Stromal cell of bone marrow (primary cell): Measurements from ENCODE around the gene VPREB3.
A peak's percentile ranks its signal among the peaks of the same experiment; 100 is the strongest.

Experiments
- DNase-seq: peaks from one replicate; pipeline ENCODE4 v3.0.0-alpha.2; 2012; ENCODE audit warnings: low read depth

VPREB3 gene, protein sequence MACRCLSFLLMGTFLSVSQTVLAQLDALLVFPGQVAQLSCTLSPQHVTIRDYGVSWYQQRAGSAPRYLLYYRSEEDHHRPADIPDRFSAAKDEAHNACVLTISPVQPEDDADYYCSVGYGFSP

DNA sequence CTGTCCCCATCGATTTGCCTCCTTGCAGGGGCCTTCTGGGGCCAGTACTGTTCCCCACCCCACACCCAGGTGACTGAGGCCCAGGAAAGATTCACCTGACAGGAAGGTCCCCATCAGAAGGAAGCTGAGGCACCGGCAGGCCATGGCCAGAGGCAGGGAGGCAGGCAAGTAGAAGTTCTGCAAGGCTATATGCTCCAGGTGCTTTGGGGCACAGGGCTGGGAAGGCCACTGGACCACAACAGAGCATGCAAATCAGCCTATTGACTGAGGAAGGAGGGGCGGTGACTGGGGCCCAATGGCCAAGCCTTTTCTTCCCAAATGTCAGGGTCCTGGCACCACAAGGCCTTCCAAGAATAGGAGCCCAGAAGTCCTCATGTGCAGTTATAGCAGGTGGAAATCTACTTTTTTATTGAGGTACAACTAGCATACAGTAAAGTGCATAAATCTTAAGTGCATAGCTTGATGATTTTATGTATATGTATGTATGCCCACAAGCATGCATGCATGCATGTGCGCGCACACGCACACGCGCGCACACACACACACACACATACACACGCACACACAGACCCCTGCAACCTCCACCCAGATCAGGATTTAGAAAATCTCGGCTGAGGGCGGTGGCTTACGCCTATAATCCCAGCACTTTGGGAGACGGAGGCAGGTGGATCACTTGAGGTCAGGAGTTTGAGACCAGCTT lies at the start of gene VPREB3:
TSS of gene VPREB3 (minus strand) at position 206 of the 700 bp plus-strand sequence. CDS start at position 144, 62 bp downstream.
- no peak for DNase-seq

DNA sequence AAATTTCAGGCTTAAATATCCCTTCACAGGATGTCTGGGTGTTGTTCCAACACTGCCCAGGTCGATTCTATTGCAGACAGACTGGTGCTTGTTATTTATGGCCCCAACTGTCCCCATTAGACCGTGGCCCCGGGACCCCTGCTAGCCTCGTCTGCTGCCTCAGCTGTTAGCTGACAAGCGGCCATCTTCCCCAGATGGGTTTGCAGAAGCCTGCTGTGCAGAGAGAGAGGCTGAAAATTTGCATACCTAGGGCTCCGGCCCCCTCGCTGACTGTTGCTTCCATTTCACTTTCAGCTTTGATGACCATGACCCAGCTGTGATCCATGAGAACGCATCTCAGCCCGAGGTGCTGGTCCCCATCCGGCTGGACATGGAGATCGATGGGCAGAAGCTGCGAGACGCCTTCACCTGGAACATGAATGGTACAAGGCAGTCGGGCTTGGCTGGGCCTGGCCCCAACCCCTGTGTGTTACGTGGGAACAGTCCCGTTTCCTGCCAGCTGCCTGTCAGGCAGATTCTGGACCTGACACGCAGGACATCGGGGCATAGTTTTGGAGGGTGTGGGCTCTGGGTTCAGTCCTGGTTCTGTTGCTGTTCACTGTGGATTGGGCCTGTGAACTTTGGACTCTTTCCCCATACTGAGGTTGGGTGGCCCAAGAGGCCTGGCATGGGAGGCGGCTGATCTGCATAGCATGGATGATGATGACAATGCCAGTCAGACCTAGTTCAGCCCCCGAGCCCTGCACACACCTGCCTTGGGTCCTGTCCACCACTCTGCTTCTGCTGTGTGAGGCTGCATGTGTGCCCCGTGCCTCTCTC lies 49.0 kb upstream of the VPREB3 start:
- DNase-seq, result no peak

DNA sequence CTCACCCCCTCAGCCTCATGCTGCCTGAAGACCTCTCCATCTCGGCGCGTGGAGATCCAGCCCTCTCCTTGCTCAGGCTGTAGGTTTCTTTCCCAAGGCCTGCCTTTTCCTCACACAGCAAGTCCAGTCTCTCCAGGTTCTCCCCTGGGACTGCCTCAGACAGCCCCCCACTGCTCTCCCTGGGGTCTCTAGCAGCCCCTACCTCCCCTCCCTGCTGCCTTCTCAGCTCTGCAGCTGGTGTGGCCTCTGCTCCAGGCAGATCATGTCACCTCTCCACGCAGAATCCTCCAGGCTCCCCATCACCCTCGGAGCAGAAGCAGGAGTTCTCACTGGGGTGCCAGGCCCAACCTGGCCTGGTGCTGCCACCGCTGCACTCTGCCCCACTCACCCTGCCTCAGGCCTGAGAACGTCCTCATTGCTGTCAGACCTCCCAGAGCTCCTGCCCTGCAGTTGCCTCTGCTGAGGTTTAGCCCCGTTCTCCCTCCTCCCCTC lies 47.7 kb upstream of the VPREB3 start:
- DNase-seq, result no peak

DNA sequence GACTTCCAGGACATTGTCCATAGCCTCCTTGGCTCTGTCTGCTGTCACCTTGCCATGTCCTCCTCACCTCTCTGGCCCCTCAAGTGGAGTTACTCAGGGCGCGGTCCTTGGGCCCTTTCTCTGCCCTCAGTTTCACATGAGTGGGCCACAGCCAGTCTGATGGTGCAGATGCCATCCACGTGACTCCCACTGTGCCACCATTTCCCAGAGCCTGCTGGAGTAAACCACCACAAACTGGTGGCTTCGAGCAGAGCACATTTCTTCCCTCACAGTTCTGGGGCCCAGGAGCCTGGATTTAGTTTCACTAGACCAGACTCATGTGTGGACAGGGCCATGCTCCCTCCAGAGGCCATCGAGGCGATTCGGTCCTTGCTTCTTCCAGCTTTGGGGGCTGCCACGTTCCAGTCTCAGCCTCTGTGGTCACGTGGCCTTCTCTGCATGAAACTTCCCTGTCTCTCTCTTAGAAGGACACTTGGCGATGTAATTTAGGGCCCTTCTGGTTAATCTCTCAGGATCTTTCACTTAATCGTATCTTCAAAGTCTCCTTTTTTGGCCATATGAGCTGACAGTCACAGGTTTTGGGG lies 47.1 kb upstream of the VPREB3 start:
- no peak for DNase-seq

DNA sequence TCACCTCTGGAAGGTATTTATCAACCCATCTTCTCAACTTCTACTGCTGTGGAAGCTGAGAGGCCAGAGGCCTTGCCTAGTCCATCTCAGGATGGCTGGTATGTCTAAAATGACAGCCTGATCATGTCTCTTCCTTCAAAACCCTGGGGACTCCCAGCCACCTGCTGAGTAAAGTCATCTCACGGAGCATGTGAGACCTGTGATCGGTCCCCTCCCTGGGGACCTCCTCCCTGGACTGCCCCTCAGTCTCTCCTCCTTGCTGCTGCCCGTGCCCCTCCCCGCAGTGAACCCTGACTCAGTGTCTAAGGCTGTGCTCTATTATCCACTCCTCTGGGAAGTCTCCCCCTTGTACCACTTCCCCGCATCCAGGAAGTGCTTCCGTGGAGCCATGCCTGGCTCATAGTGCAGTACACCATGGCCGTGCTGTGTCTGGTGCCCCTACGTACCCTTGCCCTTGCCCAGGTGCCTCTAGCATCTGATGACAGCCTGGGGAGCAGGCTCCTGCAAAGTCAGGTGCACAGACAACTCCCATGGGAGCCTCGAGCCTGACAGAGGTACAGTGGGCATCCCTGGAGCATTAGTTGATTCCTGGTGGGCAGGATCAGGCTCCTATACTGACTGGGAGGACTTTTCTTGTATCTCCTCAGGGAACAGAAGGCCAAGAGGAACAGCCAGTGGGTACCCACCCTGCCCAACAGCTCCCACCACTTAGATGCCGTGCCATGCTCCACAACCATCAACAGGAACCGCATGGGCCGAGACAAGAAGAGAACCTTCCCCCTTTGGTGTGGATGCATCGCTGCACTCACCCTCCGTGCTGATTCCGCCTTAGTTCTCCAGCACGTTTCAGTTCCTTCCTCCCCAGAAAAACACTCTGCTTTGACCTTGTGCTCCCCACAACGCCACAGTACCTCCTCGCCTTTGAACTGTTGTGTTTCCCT lies 46.3 kb upstream of the VPREB3 start:
- no peak for DNase-seq

DNA sequence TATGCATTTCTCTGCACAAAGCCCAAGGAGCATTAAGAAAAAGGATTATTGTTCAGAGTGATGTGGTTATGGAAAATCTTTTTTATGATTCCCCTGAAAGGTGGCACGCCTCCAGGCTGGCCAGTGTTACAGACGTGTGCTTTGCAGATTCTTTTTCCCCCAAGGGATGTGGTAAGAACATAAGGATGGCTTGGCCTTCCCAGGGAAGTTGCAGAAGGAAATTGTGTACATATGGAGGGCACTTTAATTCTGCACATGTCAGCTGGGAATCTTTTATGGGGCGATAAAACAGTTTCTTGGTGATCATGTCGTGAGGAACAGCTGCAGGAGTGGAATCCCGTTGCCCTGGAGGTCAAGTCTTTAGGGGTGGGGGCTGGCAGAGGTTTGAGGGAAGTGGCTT lies 42.2 kb upstream of the VPREB3 start:
- DNase-seq, result no peak

DNA sequence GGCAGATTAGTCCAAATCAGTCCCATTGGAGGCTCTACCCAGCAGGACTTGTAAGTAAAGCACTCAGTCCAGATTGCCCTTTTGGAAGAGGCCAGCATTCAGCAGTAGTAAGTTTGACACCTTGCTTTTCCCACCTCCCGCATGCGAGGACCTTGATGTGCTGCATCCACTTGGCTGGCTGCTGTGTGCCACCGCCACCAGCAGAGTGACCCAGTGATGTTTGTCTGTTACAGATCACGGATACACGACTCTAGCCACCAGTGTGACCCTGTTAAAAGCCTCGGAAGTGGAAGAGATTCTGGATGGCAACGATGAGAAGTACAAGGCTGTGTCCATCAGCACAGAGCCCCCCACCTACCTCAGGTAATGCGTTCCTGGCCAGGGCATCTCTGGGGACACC lies 39.1 kb upstream of the VPREB3 start:
- DNase-seq, result no peak

DNA sequence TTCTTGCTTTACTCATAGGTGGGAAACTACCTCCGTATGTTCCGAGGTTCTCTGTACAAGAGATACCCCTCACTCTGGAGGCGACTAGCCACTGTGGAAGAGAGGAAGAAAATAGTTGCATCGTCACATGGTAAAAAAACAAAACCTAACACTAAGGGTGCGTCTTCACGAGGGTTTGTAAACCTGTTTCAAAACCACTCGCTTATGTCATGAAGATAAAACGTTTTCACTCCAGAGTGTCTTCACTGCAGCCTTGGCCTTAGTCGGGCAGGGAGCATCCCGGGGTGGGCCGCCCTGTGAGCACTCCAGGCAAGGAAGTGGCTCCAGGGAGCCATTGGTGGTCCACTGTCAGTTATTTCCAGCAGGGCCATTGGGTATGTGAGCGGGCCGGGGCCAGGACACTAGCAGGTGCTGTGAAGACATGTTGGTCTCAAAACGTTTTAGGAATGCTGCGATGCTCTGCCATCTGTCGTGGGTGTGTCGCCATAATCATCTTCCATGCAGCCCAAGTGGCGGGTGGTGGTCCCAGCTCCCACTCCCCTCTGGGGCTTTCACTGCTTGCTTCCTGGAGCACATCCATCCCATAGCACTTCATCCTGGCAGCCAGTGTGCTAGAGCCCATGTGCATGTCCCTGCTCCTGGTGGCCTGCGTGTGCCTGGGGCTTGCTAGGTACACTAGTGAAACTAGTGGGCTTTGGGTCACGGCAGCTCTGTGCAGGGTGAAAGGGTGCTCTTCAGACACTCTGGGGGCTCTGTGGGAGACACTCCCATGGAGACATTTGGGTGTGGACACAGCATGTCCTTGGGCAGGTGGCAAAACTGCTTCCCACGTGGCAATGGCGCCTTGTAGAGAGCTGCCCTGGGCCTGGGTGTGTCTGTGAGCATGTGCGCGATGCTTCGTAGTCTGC lies 37.8 kb upstream of the VPREB3 start:
- DNase-seq, result no peak

DNA sequence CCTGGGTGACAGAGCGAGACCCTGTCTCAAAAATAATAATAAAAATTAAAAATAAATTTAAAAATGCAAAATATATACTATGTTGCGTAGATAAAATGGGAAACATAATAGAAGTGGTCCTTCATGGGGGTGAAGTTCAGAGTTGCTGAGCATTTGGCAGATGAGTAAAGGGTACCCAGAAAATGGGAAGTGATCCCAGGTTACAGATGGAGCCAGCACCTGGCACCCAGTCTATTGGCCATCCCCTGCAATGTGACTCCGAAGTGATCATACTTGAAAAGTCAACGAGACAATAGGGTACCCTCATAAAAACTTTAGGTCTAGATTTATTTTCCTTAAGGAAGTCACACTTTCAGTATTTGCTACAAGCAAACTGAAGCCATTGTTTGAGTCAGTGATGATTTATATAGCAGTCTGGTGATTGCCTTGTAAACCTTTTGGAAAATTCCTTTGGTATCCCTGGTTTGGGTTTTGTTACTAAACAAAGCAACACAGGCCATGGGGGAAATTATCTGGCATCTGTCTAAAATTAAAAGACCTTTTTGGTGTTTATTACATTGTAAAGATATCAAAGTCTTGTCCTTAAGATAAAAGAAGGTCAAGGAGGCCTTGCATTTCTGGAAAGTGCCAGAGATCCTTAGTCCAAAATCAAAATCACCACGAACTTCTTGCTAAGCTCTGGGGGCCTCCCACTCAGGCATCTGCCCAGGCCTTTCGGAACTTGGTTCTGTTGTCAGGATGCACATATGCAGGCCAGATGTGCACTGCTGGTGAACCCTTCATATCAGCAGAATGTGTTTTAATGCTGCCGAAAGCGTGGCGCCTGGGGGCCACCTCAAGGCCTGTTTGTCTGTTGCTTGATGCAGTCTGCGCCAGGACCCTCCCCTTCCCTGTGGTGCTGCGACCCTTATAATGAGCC lies 36.9 kb upstream of the VPREB3 start:
- no peak for DNase-seq

DNA sequence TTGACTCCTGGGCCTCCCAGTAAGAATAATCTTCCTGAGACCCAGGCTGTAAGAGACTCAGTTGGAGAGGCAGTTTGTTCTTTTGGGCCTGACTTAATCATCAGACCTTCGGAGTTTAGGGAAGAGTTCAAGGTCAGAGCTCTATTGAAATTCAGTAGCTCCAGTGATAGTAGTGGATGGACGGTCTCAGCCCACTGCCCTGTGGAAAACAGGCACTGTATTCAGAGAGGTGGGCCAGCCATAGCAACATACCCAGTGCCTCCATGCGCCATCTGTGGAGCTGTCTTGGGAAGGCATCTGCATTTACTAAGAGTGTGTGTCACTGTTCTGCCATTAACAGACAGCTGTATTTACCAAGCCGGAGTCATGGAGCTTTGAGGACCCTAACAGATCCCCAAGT lies 35.4 kb upstream of the VPREB3 start:
- DNase-seq, result no peak

DNA sequence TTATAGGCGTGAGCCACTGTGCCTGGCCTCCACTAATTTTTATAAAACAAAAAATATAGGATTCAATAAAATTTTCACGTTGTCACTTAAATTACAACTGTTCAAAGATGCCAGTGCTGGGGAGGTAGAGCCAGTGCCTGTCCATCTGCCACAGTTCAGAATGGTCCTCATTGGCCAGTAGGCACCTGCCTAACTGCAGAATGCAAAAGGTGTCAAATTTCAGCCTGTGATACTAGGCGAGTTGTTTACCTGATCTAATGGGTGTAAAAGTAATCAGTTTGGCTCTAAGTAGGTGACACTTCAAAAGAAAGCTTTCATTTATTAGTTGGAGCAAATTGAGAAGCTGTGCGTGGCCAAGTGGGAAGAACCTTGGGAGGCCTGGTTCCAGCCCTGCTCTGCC lies 34.9 kb upstream of the VPREB3 start:
- DNase-seq, result no peak

DNA sequence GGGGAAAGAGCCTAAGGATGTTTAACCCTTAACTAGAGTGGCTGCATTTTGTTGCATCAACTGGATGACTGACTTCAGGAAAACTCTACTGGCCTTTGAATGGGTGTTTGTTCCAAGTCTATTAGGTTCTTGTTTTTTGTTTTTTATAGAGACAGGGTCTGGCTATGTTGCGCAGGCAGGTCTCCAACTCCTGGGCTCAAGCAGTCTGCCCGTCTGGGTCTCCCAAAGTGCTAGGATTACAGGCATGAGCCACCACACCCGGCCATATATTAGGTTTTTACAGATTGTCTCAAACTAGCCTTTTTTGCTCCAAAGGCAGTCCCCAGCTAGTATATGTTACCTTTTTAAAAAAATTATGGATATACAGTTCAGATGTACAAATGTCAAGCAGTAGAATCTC lies 33.7 kb upstream of the VPREB3 start:
- no peak for DNase-seq

DNA sequence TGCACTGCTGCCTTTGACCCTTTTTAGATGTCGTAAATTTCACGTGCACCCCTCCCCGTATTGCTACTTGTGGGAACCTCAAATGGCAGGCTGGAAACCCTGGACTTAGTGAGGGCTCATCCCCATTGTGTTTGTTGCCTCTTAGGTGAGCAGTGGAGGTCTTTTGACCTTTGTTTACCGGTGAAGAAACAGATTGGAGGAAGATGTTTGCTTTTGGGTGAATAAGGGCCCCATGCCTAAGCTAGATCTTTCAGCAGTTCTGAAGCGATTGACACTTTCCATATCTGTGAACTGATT lies 33.3 kb upstream of the VPREB3 start:
- no peak for DNase-seq

DNA sequence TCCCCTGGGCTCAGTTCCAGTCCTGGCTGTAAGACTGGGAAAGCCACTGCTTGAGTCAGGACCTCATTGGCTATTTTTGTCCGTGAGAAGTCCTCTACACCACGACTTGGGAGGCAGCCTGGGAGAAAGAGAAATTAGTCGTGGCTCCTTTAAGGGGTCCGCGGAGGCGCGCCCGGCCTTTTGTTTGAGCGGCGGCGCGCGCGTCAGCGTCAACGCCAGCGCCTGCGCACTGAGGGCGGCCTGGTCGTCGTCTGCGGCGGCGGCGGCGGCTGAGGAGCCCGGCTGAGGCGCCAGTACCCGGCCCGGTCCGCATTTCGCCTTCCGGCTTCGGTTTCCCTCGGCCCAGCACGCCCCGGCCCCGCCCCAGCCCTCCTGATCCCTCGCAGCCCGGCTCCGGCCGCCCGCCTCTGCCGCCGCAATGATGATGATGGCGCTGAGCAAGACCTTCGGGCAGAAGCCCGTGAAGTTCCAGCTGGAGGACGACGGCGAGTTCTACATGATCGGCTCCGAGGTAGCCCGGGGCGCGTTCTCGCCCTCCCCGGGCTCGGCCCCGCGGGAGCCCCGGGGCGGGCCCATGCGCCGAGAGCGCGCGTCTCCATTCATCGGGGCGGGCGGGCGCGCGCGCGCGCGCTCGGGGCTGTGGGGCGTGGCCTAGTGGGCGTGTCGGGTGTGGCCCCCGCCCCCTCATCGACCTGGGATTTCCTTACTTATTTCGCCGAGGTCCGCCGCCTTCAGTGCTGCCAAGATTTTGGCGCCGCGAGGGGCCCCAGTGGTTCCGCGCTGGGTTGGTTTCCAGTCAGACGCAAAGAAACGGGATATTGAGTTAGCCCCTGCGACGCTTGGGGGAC lies 32.8 kb upstream of the VPREB3 start, which contains the start of gene SMARCB1:
TSS of gene SMARCB1 (plus strand) at position 215 of the 848 bp plus-strand sequence. CDS start at position 419, 204 bp downstream.
- peak; percentile 88 for DNase-seq

DNA sequence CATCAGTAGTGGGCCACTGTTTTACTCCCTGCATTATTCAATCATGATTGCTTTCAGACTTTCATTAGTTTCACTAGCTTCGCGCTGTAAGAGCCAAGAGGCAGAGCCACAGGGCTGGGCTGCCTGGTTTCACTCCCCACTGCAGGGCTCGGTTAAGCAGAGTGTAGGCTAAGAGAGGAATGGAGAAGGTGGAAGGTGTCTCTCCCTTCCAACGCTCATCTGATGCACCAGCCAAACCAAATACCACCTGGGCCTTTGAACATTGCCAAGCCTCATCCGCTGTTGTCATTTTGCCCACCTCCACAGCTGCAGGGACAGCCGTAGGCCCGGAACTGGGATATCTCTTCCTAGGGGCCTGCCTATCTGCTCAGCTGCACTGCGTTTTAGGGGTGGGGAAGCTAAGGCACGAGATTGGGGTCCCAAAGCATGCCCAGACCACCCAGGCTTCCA lies 32.1 kb upstream of the VPREB3 start:
- DNase-seq, result no peak

DNA sequence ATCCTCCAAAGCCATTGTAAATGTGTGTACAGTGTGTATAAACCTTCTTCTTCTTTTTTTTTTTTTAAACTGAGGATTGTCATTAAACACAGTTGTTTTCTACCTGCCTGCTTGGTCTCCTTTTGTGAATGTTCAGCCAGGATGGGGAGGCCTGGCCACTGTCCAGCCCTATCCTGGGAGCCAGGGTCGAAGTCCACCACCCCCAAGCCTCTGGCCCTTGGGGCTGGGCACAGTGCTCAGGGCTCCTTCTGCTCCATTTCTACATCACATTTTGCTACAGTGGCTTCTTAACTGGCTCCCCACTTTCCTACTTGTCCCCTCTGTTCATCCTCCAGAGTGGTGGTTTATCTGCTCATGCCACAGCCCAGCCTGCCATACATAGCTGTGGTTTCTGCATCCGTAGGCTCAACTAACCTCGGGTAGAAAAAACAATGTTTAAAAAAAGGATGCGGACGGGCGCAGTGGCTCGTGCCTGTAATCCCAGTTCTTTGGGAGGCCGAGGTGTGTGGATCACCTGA lies 30.0 kb upstream of the VPREB3 start:
- DNase-seq, result peak; percentile 25

DNA sequence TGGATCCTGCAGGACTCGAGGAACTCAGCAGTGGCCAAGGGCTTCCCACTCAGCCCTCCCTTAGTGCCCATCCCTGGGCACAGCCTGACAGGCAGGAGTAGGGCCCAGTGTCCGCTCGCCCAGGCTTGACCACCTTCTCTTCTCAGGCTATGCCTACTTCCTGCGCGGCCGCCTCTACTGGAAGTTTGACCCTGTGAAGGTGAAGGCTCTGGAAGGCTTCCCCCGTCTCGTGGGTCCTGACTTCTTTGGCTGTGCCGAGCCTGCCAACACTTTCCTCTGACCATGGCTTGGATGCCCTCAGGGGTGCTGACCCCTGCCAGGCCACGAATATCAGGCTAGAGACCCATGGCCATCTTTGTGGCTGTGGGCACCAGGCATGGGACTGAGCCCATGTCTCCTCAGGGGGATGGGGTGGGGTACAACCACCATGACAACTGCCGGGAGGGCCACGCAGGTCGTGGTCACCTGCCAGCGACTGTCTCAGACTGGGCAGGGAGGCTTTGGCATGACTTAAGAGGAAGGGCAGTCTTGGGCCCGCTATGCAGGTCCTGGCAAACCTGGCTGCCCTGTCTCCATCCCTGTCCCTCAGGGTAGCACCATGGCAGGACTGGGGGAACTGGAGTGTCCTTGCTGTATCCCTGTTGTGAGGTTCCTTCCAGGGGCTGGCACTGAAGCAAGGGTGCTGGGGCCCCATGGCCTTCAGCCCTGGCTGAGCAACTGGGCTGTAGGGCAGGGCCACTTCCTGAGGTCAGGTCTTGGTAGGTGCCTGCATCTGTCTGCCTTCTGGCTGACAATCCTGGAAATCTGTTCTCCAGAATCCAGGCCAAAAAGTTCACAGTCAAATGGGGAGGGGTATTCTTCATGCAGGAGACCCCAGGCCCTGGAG lies 29.3 kb upstream of the VPREB3 start:
- no peak for DNase-seq
